ENCODE results near the gene TLE2. TPM values are rescaled to one million over a fixed set of nuclear protein-coding genes. Genes with fewer than 3 reads are reported as not detected.
"Not testable (repeated sequence)": the region's sequence is repeated elsewhere in the genome, so short reads cannot be mapped to it uniquely, and the experiment has no call there.

Gene TLE2
- polyA plus RNA-seq, 4 donors = 28.8 to 52.5 (median 44.5) TPM

GRCh38 chr19:3056417-3057088 lies 27.5 kb upstream of the TLE2 start:
- DNase-seq (ENCODE audit: low read depth in 4 of 4, low spot score in 2 of 4) = no peak

- DNase-seq (ENCODE audit: low read depth in 4 of 4, low spot score in 2 of 4) = no peak
Observed at GRCh38 chr19:3055741-3056416, 26.8 kb upstream of the TLE2 start.

- no peak for DNase-seq (ENCODE audit: low read depth in 4 of 4, low spot score in 2 of 4)
Observed at GRCh38 chr19:3054972-3055740, 26.1 kb upstream of the TLE2 start.

GRCh38 chr19:3054265-3054971 lies 25.3 kb upstream of the TLE2 start:
- no peak for DNase-seq (ENCODE audit: low read depth in 4 of 4, low spot score in 2 of 4)

- no peak for DNase-seq (ENCODE audit: low read depth in 4 of 4, low spot score in 2 of 4)
Observed at GRCh38 chr19:3053780-3054179, 24.7 kb upstream of the TLE2 start.

- no peak for DNase-seq (ENCODE audit: low read depth in 4 of 4, low spot score in 2 of 4)
Observed at GRCh38 chr19:3053218-3053621, 24.1 kb upstream of the TLE2 start.

GRCh38 chr19:3050016-3050415 lies 20.9 kb upstream of the TLE2 start:
- DNase-seq (ENCODE audit: low read depth in 4 of 4, low spot score in 2 of 4) = not testable (repeated sequence)

- DNase-seq (ENCODE audit: low read depth in 4 of 4, low spot score in 2 of 4) = no peak
Observed at GRCh38 chr19:3049089-3049488, 20.0 kb upstream of the TLE2 start.

- no peak for DNase-seq (ENCODE audit: low read depth in 4 of 4, low spot score in 2 of 4)
Observed at GRCh38 chr19:3048190-3048533, 19.1 kb upstream of the TLE2 start.

- DNase-seq (ENCODE audit: low read depth in 4 of 4, low spot score in 2 of 4) = no peak
Observed at GRCh38 chr19:3047496-3048189, 18.6 kb upstream of the TLE2 start.

- DNase-seq (ENCODE audit: low read depth in 4 of 4, low spot score in 2 of 4) = no peak
Observed at GRCh38 chr19:3046698-3047495, 17.8 kb upstream of the TLE2 start.

GRCh38 chr19:3045885-3046697 lies 17.0 kb upstream of the TLE2 start:
- DNase-seq (ENCODE audit: low read depth in 4 of 4, low spot score in 2 of 4) = no peak

GRCh38 chr19:3045191-3045590 lies 16.1 kb upstream of the TLE2 start:
- no peak for DNase-seq (ENCODE audit: low read depth in 4 of 4, low spot score in 2 of 4)

- DNase-seq (ENCODE audit: low read depth in 4 of 4, low spot score in 2 of 4) = no peak
Observed at GRCh38 chr19:3042621-3043267, 13.7 kb upstream of the TLE2 start.

GRCh38 chr19:3041761-3042620 lies 12.9 kb upstream of the TLE2 start:
- no peak for DNase-seq (ENCODE audit: low read depth in 4 of 4, low spot score in 2 of 4)

GRCh38 chr19:3041327-3041726 lies 12.2 kb upstream of the TLE2 start:
- no peak for DNase-seq (ENCODE audit: low read depth in 4 of 4, low spot score in 2 of 4)

GRCh38 chr19:3039641-3040077 lies 10.6 kb upstream of the TLE2 start:
- DNase-seq (ENCODE audit: low read depth in 4 of 4, low spot score in 2 of 4) = no peak

All from left renal cortex interstitium (tissue), 4 donors.